GM10847 (cell line): ENCODE data around the gene PEAK1.

ENCODE experiments used
- POLR2A ChIP-seq: IDR thresholded peaks from 2 replicates; pipeline ENCODE4 v1.6.1; 2011; ENCODE audit not compliant: insufficient read length; ENCODE audit errors: extremely low read depth

PEAK1 gene

GRCh38 chr15:77415450-77416147, 4.3 kb downstream of the PEAK1 start:
- no peak for TF ChIP-seq POLR2A

GRCh38 chr15:77414789-77415442, 5.0 kb downstream of the PEAK1 start:
- no peak for TF ChIP-seq POLR2A

- no peak for TF ChIP-seq POLR2A
Measured at GRCh38 chr15:77413699-77414349, 6.1 kb downstream of the PEAK1 start.

- TF ChIP-seq POLR2A: no peak
Measured at GRCh38 chr15:77412972-77413698, 6.8 kb downstream of the PEAK1 start.

GRCh38 chr15:77411619-77411976, 8.3 kb downstream of the PEAK1 start:
- no peak for TF ChIP-seq POLR2A

GRCh38 chr15:77410701-77411618, 8.9 kb downstream of the PEAK1 start:
- no peak for TF ChIP-seq POLR2A

- no peak for TF ChIP-seq POLR2A
Measured at GRCh38 chr15:77409259-77410156, 10.4 kb downstream of the PEAK1 start.

GRCh38 chr15:77406846-77407245, 13.1 kb downstream of the PEAK1 start:
- no peak for TF ChIP-seq POLR2A

- TF ChIP-seq POLR2A: no peak
Measured at GRCh38 chr15:77402740-77403379, 17.0 kb downstream of the PEAK1 start.

GRCh38 chr15:77400258-77400657, 19.6 kb downstream of the PEAK1 start:
- no peak for TF ChIP-seq POLR2A

GRCh38 chr15:77398927-77399326, 21.0 kb downstream of the PEAK1 start:
- no peak for TF ChIP-seq POLR2A

GRCh38 chr15:77396692-77397091, 23.2 kb downstream of the PEAK1 start:
- no peak for TF ChIP-seq POLR2A
